Right lobe of liver (tissue), 4 donors: ENCODE measurements around the gene FAM174C.

Experiments used
- POLR2A ChIP-seq: fragments of 450-650 bp; IDR thresholded peaks from one replicate; pipeline ENCODE4 v1.6.1; 2017; ENCODE audit warnings: antibody characterized with exemption, mild to moderate bottlenecking
- TF ChIP-seq, protein P1 (sequence below), 4 donors: fragments of 200-600 bp in 3 of 4; fragments of 450-650 bp in 1 of 4; IDR thresholded peaks; one replicate each; pipeline versions ENCODE4 v1.5.1 to v1.8.0; 2016 to 2022; ENCODE audit warnings: antibody characterized with exemption in 4 of 4, mild to moderate bottlenecking in 2 of 4
- donor health status: DM: no; HTN: no; CAD: no.
- donor health status: DM: no; HTN: no; CAD: no.
- donor health status: DM: no; HTN: yes; CAD: no.

DNA sequence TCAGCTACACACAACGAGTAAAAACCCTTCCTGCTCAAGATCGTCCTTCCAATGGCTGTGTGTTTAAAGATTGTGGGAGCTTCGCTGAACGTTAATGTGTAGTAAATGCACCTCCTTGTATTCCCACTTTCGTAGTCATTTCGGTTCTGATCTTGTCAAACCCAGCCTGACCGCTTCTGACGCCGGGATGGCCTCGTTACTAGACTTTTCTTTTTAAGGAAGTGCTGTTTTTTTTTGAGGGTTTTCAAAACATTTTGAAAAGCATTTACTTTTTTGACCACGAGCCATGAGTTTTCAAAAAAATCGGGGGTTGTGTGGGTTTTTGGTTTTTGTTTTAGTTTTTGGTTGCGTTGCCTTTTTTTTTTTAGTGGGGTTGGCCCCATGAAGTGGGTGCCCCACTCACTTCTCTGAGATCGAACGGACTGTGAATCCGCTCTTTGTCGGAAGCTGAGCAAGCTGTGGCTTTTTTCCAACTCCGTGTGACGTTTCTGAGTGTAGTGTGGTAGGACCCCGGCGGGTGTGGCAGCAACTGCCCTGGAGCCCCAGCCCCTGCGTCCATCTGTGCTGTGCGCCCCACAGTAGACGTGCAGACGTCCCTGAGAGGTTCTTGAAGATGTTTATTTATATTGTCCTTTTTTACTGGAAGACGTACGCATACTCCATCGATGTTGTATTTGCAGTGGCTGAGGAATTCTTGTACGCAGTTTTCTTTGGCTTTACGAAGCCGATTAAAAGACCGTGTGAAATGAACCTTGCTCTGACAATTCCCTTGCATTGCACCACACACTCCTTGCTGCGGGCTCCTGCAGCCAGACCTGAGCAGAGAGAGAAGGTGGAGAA is 2.7 kb upstream of the FAM174C start:
- TF ChIP-seq, protein P1, sequence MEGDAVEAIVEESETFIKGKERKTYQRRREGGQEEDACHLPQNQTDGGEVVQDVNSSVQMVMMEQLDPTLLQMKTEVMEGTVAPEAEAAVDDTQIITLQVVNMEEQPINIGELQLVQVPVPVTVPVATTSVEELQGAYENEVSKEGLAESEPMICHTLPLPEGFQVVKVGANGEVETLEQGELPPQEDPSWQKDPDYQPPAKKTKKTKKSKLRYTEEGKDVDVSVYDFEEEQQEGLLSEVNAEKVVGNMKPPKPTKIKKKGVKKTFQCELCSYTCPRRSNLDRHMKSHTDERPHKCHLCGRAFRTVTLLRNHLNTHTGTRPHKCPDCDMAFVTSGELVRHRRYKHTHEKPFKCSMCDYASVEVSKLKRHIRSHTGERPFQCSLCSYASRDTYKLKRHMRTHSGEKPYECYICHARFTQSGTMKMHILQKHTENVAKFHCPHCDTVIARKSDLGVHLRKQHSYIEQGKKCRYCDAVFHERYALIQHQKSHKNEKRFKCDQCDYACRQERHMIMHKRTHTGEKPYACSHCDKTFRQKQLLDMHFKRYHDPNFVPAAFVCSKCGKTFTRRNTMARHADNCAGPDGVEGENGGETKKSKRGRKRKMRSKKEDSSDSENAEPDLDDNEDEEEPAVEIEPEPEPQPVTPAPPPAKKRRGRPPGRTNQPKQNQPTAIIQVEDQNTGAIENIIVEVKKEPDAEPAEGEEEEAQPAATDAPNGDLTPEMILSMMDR (IDR thresholded peaks at IDR 0.05): no peak
- no peak for TF ChIP-seq POLR2A
